GM12874 (cell line): ENCODE measurements around the gene SNX33.
A peak's percentile ranks its signal among the peaks of the same experiment; 100 is the strongest.

ENCODE experiments used
- TF ChIP-seq, protein P1 (sequence below): IDR thresholded peaks from 2 replicates; pipeline ENCODE4 v1.5.1; 2011; ENCODE audit warnings: low read depth, mild to moderate bottlenecking, control low read depth, low read length, moderate library complexity; ENCODE audit not compliant: insufficient read depth

The SNX33 gene

DNA sequence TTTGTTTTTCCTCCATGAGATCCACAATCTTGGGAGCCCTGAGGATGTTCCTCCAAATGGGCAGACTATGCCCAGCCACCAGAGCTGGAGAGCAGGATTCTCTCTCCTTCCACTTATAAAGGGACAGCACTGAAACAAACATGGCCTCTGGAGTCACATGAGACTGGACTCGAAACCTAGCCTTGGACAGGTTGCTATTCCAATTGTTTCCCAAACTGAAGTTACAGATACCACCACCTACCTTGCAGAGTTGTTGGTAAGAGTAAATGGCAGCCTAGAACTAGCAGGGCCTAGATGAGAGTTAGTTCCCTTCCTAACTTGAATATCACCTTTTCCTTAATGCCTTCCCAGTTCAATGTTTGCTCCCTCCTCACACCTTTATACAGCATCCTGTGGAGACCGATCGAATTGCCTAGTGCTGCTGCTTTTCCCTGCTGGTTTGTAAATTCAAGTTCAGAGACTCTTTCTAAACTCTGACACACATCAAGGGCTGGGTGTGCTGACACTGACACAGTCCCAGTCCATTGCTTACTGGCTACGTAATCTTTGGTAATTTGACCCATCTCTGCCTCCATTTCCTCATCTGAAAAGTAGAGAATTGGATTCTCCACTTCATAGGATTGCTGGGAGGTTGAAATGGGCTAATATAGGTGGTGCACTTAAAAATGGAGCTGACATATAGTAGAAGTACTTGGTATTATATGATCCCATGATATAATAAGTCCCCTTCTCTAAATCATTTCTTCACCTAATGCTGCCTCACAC, 10.3 kb upstream of the SNX33 start:
- TF ChIP-seq, protein P1, sequence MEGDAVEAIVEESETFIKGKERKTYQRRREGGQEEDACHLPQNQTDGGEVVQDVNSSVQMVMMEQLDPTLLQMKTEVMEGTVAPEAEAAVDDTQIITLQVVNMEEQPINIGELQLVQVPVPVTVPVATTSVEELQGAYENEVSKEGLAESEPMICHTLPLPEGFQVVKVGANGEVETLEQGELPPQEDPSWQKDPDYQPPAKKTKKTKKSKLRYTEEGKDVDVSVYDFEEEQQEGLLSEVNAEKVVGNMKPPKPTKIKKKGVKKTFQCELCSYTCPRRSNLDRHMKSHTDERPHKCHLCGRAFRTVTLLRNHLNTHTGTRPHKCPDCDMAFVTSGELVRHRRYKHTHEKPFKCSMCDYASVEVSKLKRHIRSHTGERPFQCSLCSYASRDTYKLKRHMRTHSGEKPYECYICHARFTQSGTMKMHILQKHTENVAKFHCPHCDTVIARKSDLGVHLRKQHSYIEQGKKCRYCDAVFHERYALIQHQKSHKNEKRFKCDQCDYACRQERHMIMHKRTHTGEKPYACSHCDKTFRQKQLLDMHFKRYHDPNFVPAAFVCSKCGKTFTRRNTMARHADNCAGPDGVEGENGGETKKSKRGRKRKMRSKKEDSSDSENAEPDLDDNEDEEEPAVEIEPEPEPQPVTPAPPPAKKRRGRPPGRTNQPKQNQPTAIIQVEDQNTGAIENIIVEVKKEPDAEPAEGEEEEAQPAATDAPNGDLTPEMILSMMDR: no peak

DNA sequence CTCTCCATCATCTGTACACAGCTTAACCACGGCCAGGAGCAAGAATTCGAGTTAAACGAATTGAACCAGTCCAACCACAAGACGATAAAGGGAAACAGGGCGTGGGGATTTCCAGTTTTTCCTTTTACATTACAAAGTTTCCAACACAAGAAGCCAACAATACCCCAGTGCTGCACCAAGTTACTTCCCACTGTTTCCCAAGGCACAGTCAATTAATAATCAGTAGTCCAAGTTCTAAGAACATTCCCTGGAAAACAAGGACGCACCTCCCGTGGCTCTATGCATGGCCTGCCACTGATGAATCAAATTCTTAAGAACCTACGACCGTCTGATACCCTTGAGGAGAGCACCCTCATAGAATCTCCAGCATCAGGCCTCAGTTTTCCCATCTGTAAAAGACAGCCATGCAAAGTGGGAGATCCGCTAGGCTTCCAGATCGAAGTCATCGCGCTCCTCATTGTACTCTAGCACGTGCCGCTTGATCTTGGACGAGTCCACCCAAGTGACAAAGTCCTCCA, 8.5 kb upstream of the SNX33 start:
- TF ChIP-seq, protein P1: no peak

GRCh38 chr15:75639709-75640482, 7.8 kb upstream of the SNX33 start, which contains the start of gene IMP3:
IMP3 (minus strand) TSS chr15:75640224; CDS start chr15:75640168, 56 bp downstream.
- TF ChIP-seq, protein P1: no peak

DNA sequence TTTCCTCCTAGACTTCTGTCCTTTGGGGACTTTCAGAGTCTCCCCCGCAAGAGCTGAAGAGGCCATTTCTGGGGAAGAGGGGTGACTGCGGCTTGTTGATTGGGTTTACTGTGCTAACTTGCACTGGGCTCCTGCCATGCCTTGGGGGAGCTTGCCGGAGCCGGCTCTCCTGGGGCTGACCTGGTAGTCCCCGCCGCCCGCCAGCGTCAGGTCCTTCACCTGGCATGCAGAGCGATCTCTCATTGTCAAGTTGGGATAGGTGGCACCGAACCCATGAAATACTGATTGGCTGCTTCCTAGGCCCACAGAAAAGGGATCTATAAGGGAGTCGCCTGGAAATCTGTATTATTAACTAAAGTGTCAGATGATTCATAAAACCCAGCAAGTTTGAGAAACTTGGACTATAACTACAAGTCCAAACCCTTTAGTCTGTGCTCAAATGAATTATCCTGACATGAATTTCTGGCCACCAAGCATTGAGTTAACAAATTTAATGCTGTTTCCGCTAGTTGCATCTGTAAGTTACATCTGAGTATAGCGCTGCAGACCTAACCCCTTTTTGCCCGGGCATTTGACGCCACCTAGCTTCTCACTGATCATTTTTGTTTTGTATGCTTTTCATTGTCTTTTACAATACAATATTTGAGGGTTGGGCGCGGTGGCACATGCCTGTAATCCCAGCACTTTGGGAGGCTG, 7.1 kb upstream of the SNX33 start:
- TF ChIP-seq, protein P1: peak; percentile 30

DNA sequence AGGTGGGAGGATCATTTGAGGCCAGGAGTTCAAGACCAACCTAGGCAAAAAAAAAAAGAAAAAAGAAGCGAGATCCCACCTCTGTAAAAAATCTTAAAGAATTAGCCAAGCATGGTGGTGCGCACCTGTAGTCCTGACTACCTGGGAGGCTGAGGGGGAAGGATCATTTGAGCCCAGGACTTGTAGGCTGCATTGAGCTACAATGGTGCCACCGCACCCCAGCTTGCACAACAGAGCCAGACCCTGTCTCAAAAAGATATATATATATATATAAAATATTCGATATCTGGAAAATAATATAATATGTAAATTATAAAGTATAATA, 6.6 kb upstream of the SNX33 start:
- TF ChIP-seq, protein P1: no peak

GRCh38 chr15:75641603-75642002, 6.1 kb upstream of the SNX33 start:
- TF ChIP-seq, protein P1: no peak

DNA sequence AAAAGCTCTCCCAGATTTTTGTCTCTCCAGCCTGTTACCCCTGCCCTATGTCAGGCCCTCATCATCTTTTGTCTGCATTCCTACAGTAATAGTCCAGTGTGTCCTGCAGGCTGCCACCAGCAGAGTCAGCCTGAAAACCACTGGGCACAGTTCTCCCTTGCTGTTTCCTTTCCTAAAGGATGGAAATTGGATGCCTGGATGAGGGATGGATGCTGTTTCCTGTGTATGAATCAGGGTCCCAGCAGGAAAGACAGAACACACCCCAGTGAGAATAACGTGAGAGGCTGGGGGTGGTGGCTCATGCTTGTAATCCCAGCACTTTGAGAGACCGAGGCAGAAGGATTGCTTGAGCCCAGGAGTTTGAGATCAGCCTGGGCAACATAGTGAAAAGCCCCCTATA, 3.3 kb upstream of the SNX33 start:
- TF ChIP-seq, protein P1: no peak
